ENCODE results near the gene DRP2. TPM values are rescaled to one million over a fixed set of nuclear protein-coding genes. Genes with fewer than 3 reads are reported as not detected.

The DRP2 gene
- total and polyA plus RNA-seq, 2 experiments from 2014 or later: 0.11 to 0.40 TPM

DNA sequence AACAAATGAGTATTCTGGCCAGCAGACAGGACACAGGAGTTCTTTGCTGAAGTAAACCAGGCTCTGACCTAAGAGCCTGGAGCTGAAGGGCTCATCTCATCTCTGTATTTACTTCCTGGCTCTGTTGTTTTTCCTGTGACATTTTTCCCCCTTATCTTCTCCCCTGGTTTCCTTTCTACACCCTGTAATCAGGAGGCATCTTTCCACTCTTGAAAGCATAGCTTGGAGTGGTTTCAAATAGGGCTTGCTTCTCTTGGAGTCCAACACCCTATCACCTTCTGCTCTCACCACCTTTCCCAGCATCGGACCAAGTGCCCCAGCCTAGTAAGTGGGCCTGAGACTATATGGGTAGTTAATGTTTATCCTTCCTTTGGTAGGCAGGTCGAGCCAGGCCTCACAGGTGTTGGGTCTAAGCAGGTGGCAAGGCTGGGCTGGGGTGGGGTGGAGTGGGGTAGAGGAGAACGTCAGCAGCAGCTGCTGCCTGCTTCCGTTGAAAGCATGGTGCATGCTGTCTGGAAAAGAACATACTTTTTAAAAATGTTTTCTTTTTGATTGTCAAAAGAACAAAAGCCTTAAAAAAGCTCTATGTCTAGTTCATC lies 1.2 kb downstream of the DRP2 start:
- Histone ChIP-seq H3K9me2 (replicated peaks; ENCODE audit: insufficient read depth) (no peaks in the 10 kb centered on the region), H3K36me3 (replicated peaks; ENCODE audit: insufficient read depth, low read depth) (no peaks in the 10 kb centered on the region), H3K27me3 (no peaks in the 10 kb centered on the region), H3K27ac (no peak overlapping the region), H3K4me3 (no peak overlapping the region), H2AFZ (no peak overlapping the region), H3K4me1 (ENCODE audit: insufficient read depth) (no peaks in the 10 kb centered on the region), H3K4me2 (peak overlapping the region; percentile 46), H4K20me1 (ENCODE audit: insufficient read depth, poor library complexity, severe bottlenecking) (no peaks in the 10 kb centered on the region), H3K9me3 (ENCODE audit: low read depth) (no peaks in the 10 kb centered on the region), H3K79me2 (no peaks in the 10 kb centered on the region)
- no peak for DNase-seq (ENCODE audit: low spot score)
- 60% methylated on average over 4 of the region's 4 CpGs for WGBS (ENCODE audit: low lambda C conversion rate, missing lambda C conversion rate)
- TF ChIP-seq EZH2phosphoT487 (IDR thresholded peaks at IDR 0.05; ENCODE audit: low read depth, severe bottlenecking, unreplicated experiment) (no peak), CTCF (IDR thresholded peaks at IDR 0.05; ENCODE audit: poor library complexity) (no peak), EZH2 (IDR thresholded peaks at IDR 0.05; ENCODE audit: borderline replicate concordance) (no peak)

GRCh38 chrX:101223226-101223625 lies 3.6 kb downstream of the DRP2 start:
- Histone ChIP-seq H4K20me1 (ENCODE audit: insufficient read depth, poor library complexity, severe bottlenecking) (no peaks in the 10 kb centered on the region), H3K4me1 (ENCODE audit: insufficient read depth) (no peaks in the 10 kb centered on the region), H3K36me3 (replicated peaks; ENCODE audit: insufficient read depth, low read depth) (no peaks in the 10 kb centered on the region), H3K27ac (no peak overlapping the region), H3K9me3 (ENCODE audit: low read depth) (no peaks in the 10 kb centered on the region), H3K4me3 (no peak overlapping the region), H3K27me3 (no peaks in the 10 kb centered on the region), H3K79me2 (no peaks in the 10 kb centered on the region), H3K9me2 (replicated peaks; ENCODE audit: insufficient read depth) (no peaks in the 10 kb centered on the region), H3K4me2 (no peak overlapping the region), H2AFZ (no peak overlapping the region)
- TF ChIP-seq EZH2 (IDR thresholded peaks at IDR 0.05; ENCODE audit: borderline replicate concordance): no peak
- no peak for TF ChIP-seq CTCF (IDR thresholded peaks at IDR 0.05; ENCODE audit: poor library complexity)
- no peak for TF ChIP-seq EZH2phosphoT487 (IDR thresholded peaks at IDR 0.05; ENCODE audit: low read depth, severe bottlenecking, unreplicated experiment)
- DNase-seq (ENCODE audit: low spot score): no peak
- WGBS (ENCODE audit: low lambda C conversion rate, missing lambda C conversion rate): 77% methylated on average over 1 of the region's 1 CpG

- no peak for TF ChIP-seq CTCF (IDR thresholded peaks at IDR 0.05; ENCODE audit: poor library complexity)
- no peak for TF ChIP-seq EZH2 (IDR thresholded peaks at IDR 0.05; ENCODE audit: borderline replicate concordance)
- Histone ChIP-seq H3K4me2 (no peak overlapping the region), H3K4me3 (no peak overlapping the region), H3K9me2 (replicated peaks; ENCODE audit: insufficient read depth) (no peaks in the 10 kb centered on the region), H3K36me3 (replicated peaks; ENCODE audit: insufficient read depth, low read depth) (no peaks in the 10 kb centered on the region), H3K27me3 (no peaks in the 10 kb centered on the region), H2AFZ (no peak overlapping the region), H4K20me1 (ENCODE audit: insufficient read depth, poor library complexity, severe bottlenecking) (no peaks in the 10 kb centered on the region), H3K4me1 (ENCODE audit: insufficient read depth) (no peaks in the 10 kb centered on the region), H3K79me2 (no peaks in the 10 kb centered on the region), H3K27ac (no peak overlapping the region), H3K9me3 (ENCODE audit: low read depth) (no peaks in the 10 kb centered on the region)
- 96% methylated on average over 1 of the region's 1 CpG for WGBS (ENCODE audit: low lambda C conversion rate, missing lambda C conversion rate)
- DNase-seq (ENCODE audit: low spot score): no peak
Observed at GRCh38 chrX:101229170-101229569, 9.6 kb downstream of the DRP2 start.

DNA sequence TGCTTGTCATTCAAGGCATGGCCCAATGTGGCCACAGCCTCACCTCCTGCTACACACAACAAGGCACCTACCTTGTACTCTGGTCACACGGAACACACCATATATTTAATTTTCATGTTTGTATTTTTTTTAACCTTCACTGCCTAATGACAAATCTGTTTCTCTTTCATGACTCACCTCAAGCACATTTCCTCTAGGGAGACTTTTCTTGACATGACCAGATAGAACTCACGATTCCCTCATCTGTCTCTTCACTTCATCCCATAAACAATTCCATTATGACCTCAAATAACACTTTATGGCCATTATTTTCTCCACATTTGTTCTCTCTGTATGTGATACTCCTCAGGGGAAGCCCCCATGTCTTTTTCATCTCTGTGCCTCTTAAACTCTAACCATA lies 11.1 kb downstream of the DRP2 start:
- no peaks in the 10 kb centered on the region for H3K27me3 ChIP-seq
- H3K9me3 ChIP-seq (ENCODE audit: low read depth): no peaks in the 10 kb centered on the region
- TF ChIP-seq EZH2phosphoT487 (IDR thresholded peaks at IDR 0.05; ENCODE audit: low read depth, severe bottlenecking, unreplicated experiment): no peak
- DNase-seq (ENCODE audit: low spot score): no peak
- no peak overlapping the region for H3K4me3 ChIP-seq
- no peak overlapping the region for H3K4me2 ChIP-seq
- H3K9me2 ChIP-seq (replicated peaks; ENCODE audit: insufficient read depth): no peaks in the 10 kb centered on the region
- no peaks in the 10 kb centered on the region for H3K79me2 ChIP-seq
- H2AFZ ChIP-seq: no peak overlapping the region
- H3K4me1 ChIP-seq (ENCODE audit: insufficient read depth): no peaks in the 10 kb centered on the region
- H4K20me1 ChIP-seq (ENCODE audit: insufficient read depth, poor library complexity, severe bottlenecking): no peaks in the 10 kb centered on the region
- H3K27ac ChIP-seq: no peak overlapping the region
- no peaks in the 10 kb centered on the region for H3K36me3 ChIP-seq (replicated peaks; ENCODE audit: insufficient read depth, low read depth)
- 80% methylated on average over 2 of the region's 2 CpGs for WGBS (ENCODE audit: low lambda C conversion rate, missing lambda C conversion rate)
